C1 segment of cervical spinal cord (tissue), 14 donors: ENCODE results near the gene ADCY3.
"Not testable (repeated sequence)": the region's sequence is repeated elsewhere in the genome, so short reads cannot be mapped to it uniquely, and the experiment has no call there.

Experiments
- DNase-seq, 14 donors: peaks; one replicate each; lab custom pipeline; 2025; lab: John Stamatoyannopoulos, UW

ADCY3 gene

GRCh38 chr2:24845691-24846090, 74.3 kb downstream of the ADCY3 start:
- no peak for DNase-seq

- DNase-seq: no peak
Measured at GRCh38 chr2:24844023-24844685, 75.9 kb downstream of the ADCY3 start.

- DNase-seq: no peak
Measured at GRCh38 chr2:24843330-24843860, 76.6 kb downstream of the ADCY3 start.

GRCh38 chr2:24842081-24843050, 77.7 kb downstream of the ADCY3 start:
- DNase-seq: no peak

GRCh38 chr2:24840962-24841945, 78.8 kb downstream of the ADCY3 start:
- DNase-seq: no peak

GRCh38 chr2:24840164-24840869, 79.7 kb downstream of the ADCY3 start:
- no peak for DNase-seq

- no peak for DNase-seq
Measured at GRCh38 chr2:24839729-24840128, 80.3 kb downstream of the ADCY3 start.

GRCh38 chr2:24838541-24838940, 81.5 kb downstream of the ADCY3 start:
- DNase-seq: no peak

- DNase-seq: no peak
Measured at GRCh38 chr2:24837996-24838513, 82.0 kb downstream of the ADCY3 start.

GRCh38 chr2:24836706-24837105, 83.3 kb downstream of the ADCY3 start:
- DNase-seq: no peak

- no peak for DNase-seq
Measured at GRCh38 chr2:24836206-24836605, 83.8 kb downstream of the ADCY3 start.

GRCh38 chr2:24835411-24835810, 84.6 kb downstream of the ADCY3 start:
- DNase-seq: not testable (repeated sequence)

- no peak for DNase-seq
Measured at GRCh38 chr2:24834733-24835395, 85.2 kb downstream of the ADCY3 start.

- DNase-seq: no peak
Measured at GRCh38 chr2:24833821-24834732, 86.0 kb downstream of the ADCY3 start.

GRCh38 chr2:24832931-24833701, 86.9 kb downstream of the ADCY3 start:
- no peak for DNase-seq

GRCh38 chr2:24832521-24832920, 87.5 kb downstream of the ADCY3 start:
- DNase-seq: no peak

- DNase-seq: peak in 13 of 14 donors; percentile 6 to 84 (median 59)
Measured at GRCh38 chr2:24832073-24832461, 88.0 kb downstream of the ADCY3 start.
